Measurements from ENCODE around the gene VPS37B.

The VPS37B gene

DNA sequence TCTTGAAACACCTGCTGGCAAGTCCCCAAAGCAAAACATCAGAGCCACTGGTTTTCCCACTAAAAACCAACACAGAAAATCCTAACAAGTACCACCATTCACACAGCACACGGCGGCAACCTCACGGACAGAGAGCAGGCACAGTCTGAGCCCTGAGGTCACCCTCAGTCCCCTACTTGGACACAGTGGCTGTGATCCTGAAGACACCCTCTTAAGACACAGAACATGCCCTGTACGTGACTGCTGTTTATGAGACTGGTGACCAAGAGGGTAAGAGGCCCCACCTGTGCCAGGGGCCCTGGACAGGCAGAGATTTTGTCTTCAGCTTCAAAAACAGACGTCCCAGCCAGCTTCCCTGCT, 31.1 kb downstream of the VPS37B start (continued):
- TF ChIP-seq, protein P1, sequence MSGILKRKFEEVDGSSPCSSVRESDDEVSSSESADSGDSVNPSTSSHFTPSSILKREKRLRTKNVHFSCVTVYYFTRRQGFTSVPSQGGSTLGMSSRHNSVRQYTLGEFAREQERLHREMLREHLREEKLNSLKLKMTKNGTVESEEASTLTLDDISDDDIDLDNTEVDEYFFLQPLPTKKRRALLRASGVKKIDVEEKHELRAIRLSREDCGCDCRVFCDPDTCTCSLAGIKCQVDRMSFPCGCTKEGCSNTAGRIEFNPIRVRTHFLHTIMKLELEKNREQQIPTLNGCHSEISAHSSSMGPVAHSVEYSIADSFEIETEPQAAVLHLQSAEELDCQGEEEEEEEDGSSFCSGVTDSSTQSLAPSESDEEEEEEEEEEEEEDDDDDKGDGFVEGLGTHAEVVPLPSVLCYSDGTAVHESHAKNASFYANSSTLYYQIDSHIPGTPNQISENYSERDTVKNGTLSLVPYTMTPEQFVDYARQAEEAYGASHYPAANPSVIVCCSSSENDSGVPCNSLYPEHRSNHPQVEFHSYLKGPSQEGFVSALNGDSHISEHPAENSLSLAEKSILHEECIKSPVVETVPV (CRISPR knock-in tag; IDR thresholded peaks at IDR 0.05): no peak
- TF ChIP-seq TOX (CRISPR knock-in tag; IDR thresholded peaks at IDR 0.05; ENCODE audit: borderline replicate concordance): no peak
- no peak for TF ChIP-seq TCF4 (CRISPR knock-in tag; IDR thresholded peaks at IDR 0.05; ENCODE audit: borderline replicate concordance)
- TF ChIP-seq ZNF565 (CRISPR knock-in tag; conservative IDR thresholded peaks at IDR 0.05; ENCODE audit: low read depth): no peak
- TF ChIP-seq SNAI2 (CRISPR knock-in tag; IDR thresholded peaks at IDR 0.05): no peak
- TF ChIP-seq GLIS3 (CRISPR knock-in tag; IDR thresholded peaks at IDR 0.05): no peak
- TF ChIP-seq, protein P2, sequence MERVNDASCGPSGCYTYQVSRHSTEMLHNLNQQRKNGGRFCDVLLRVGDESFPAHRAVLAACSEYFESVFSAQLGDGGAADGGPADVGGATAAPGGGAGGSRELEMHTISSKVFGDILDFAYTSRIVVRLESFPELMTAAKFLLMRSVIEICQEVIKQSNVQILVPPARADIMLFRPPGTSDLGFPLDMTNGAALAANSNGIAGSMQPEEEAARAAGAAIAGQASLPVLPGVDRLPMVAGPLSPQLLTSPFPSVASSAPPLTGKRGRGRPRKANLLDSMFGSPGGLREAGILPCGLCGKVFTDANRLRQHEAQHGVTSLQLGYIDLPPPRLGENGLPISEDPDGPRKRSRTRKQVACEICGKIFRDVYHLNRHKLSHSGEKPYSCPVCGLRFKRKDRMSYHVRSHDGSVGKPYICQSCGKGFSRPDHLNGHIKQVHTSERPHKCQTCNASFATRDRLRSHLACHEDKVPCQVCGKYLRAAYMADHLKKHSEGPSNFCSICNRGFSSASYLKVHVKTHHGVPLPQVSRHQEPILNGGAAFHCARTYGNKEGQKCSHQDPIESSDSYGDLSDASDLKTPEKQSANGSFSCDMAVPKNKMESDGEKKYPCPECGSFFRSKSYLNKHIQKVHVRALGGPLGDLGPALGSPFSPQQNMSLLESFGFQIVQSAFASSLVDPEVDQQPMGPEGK (CRISPR knock-in tag; IDR thresholded peaks at IDR 0.05; ENCODE audit: borderline replicate concordance): no peak
- TF ChIP-seq ZFP3 (CRISPR knock-in tag; IDR thresholded peaks at IDR 0.05): no peak

DNA sequence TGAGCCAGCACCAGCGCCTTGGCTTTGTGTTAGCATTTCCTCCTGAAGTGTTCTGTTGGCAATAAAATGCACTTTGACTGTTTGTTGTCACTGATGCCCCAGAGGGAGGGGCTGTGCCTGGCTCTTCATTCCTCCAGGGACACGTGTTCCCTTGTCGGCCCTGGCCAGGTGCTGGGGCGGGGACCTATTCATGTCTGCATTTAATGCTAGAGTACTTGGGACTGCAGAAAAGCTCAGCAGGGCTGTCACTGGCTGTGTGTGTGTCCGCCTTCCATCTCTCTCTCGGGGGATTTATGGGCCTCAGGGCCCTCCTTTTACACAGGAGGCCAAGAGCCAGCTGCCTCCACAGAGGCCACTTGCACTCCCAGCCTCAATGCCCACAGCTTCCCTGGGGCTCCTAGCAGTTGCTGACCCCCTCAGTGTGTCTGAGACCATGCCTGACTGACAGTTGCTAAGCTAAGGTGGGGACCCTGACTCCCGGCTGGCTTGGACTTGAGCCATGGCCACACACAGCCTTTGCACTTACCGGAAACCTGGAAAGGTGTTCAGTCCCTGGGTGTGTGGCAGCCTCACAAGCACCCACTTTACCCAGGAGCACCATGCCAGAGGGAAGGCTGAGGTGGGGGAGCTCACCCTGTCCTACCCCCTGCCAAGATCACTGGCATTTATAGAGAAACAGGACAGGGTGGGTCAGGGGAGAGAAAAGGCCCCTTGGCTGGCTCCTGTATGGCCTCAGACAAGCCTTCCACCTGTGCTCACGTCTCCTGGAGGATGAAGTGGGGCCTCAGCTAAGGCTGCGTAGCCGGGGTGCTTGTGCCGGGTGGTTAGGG, 32.8 kb downstream of the VPS37B start:
- TF ChIP-seq, protein P1 (CRISPR knock-in tag; IDR thresholded peaks at IDR 0.05): no peak
- TF ChIP-seq BACH2 (CRISPR knock-in tag; IDR thresholded peaks at IDR 0.05; ENCODE audit: borderline replicate concordance): no peak
- TF ChIP-seq TCF4 (CRISPR knock-in tag; IDR thresholded peaks at IDR 0.05; ENCODE audit: borderline replicate concordance): no peak
- TF ChIP-seq ZFP3 (CRISPR knock-in tag; IDR thresholded peaks at IDR 0.05): no peak
- no peak for TF ChIP-seq ESRRG (CRISPR knock-in tag; IDR thresholded peaks at IDR 0.05)
- no peak for TF ChIP-seq ARNTL (CRISPR knock-in tag; IDR thresholded peaks at IDR 0.05; ENCODE audit: borderline replicate concordance, low read depth)
- TF ChIP-seq, protein P2 (CRISPR knock-in tag; IDR thresholded peaks at IDR 0.05; ENCODE audit: borderline replicate concordance): no peak
- no peak for TF ChIP-seq ZC3H10 (CRISPR knock-in tag; IDR thresholded peaks at IDR 0.05)
- no peak for TF ChIP-seq ZNF8 (CRISPR knock-in tag; IDR thresholded peaks at IDR 0.05)
- TF ChIP-seq TOX (CRISPR knock-in tag; IDR thresholded peaks at IDR 0.05; ENCODE audit: borderline replicate concordance): no peak
- TF ChIP-seq ZNF565 (CRISPR knock-in tag; conservative IDR thresholded peaks at IDR 0.05; ENCODE audit: low read depth): no peak
- no peak for TF ChIP-seq PPARA (CRISPR knock-in tag; IDR thresholded peaks at IDR 0.05; ENCODE audit: borderline replicate concordance)
- no peak for TF ChIP-seq SNAI2 (CRISPR knock-in tag; IDR thresholded peaks at IDR 0.05)
- no peak for TF ChIP-seq CSDC2 (CRISPR knock-in tag; IDR thresholded peaks at IDR 0.05)
- no peak for TF ChIP-seq OSR1 (CRISPR knock-in tag; IDR thresholded peaks at IDR 0.05)
- TF ChIP-seq ZFP30 (CRISPR knock-in tag; IDR thresholded peaks at IDR 0.05): no peak
- no peak for TF ChIP-seq GLIS3 (CRISPR knock-in tag; IDR thresholded peaks at IDR 0.05)
- TF ChIP-seq ISL1 (CRISPR knock-in tag; IDR thresholded peaks at IDR 0.05): no peak
- no peak for TF ChIP-seq RARB (CRISPR knock-in tag; IDR thresholded peaks at IDR 0.05)
- ATAC-seq: no peak

DNA sequence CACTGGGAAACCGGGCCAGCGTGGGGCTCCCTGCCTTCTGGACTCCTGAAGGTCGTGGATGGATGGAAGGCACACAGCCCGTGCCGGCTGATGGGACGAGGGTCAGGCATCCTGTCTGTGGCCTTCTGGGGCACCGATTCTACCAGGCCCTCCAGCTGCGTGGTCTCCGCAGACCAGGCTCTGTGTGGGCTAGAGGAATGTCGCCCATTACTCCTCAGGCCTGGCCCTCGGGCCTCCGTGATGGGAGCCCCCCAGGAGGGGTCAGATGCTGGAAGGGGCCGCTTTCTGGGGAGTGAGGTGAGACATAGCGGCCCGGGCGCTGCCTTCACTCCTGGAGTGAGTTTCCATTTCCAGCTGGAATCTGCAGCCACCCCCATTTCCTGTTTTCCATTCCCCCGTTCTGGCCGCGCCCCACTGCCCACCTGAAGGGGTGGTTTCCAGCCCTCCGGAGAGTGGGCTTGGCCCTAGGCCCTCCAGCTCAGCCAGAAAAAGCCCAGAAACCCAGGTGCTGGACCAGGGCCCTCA, 33.8 kb downstream of the VPS37B start:
- no peak for ATAC-seq
- TF ChIP-seq GLIS3 (CRISPR knock-in tag; IDR thresholded peaks at IDR 0.05) (no peak), ZNF70 (CRISPR knock-in tag; IDR thresholded peaks at IDR 0.05) (no peak)

DNA sequence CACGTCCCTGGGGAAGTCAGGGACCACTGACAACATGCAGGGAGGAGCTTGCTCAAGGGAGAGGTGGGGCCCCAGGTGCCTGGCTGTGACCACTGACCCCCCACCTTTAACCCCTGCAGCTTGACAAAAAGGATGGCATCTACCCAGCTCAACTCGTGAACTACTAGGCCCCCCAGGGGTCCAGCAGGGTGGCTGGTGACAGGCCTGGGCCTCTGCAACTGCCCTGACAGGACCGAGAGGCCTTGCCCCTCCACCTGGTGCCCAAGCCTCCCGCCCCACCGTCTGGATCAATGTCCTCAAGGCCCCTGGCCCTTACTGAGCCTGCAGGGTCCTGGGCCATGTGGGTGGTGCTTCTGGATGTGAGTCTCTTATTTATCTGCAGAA, 34.3 kb downstream of the VPS37B start:
- TF ChIP-seq PPARA (CRISPR knock-in tag; IDR thresholded peaks at IDR 0.05; ENCODE audit: borderline replicate concordance) (no peak), OSR1 (CRISPR knock-in tag; IDR thresholded peaks at IDR 0.05) (no peak), ZFP30 (CRISPR knock-in tag; IDR thresholded peaks at IDR 0.05) (no peak), ZFP3 (CRISPR knock-in tag; IDR thresholded peaks at IDR 0.05) (no peak), ZNF8 (CRISPR knock-in tag; IDR thresholded peaks at IDR 0.05) (no peak), TOX (CRISPR knock-in tag; IDR thresholded peaks at IDR 0.05; ENCODE audit: borderline replicate concordance) (no peak), ZC3H10 (CRISPR knock-in tag; IDR thresholded peaks at IDR 0.05) (no peak), ESRRG (CRISPR knock-in tag; IDR thresholded peaks at IDR 0.05) (no peak), BACH2 (CRISPR knock-in tag; IDR thresholded peaks at IDR 0.05; ENCODE audit: borderline replicate concordance) (no peak), ZNF70 (CRISPR knock-in tag; IDR thresholded peaks at IDR 0.05) (no peak), RARB (CRISPR knock-in tag; IDR thresholded peaks at IDR 0.05) (no peak)
- TF ChIP-seq, protein P2 (CRISPR knock-in tag; IDR thresholded peaks at IDR 0.05; ENCODE audit: borderline replicate concordance): no peak
- ATAC-seq: no peak

Measured in SK-N-SH treated with all-trans-retinoic acid at 6 μM for 48 hours (cell line).